Measurements from ENCODE around the gene GOLGA3.
"Not testable (repeated sequence)": the region's sequence is repeated elsewhere in the genome, so short reads cannot be mapped to it uniquely, and the experiment has no call there.

The GOLGA3 gene

GRCh38 chr12:132842449-132843045 lies 13.9 kb upstream of the GOLGA3 start:
- DNase-seq (ENCODE audit: low spot score), result no peak

DNA sequence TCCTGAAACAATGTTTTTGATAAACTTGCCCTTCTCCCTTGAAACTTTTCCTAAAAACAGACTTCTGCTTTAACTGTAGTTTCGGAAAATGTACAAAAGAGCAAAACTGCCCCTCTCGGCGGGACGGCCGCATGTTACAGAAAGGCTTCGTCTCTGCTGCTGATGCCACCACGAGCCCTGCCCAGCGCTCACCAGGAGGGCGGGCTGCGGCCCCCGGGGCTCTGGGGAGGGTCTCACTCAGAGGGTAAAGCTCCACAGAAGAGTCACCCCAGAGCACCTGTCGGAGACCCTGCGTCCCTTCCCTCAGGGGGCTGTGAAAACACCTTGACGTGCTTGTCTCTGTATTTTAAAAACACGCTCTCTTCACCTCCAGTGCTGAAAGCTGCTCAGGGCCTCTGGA lies 12.5 kb upstream of the GOLGA3 start:
- no peak for DNase-seq (ENCODE audit: low spot score)

DNA sequence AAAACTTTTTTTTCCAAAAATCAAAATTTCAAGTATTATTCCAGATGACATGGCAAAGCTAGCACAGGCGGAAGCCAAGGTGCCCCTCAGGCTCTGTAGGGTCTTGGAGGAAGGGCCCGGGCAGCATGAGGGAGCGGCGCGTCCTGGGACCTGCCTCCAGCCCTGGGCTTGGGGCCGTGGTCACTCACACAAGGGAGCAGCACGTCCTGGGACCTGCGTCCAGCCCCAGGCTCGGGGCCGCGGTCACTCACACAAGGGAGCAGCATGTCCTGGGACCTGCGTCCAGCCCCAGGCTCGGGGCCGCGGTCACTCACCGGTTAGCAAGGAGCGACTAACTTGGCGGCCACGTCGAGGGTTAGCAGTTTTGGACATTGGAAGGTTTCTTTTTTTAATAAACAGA lies 11.9 kb upstream of the GOLGA3 start:
- DNase-seq (ENCODE audit: low spot score), result no peak

DNA sequence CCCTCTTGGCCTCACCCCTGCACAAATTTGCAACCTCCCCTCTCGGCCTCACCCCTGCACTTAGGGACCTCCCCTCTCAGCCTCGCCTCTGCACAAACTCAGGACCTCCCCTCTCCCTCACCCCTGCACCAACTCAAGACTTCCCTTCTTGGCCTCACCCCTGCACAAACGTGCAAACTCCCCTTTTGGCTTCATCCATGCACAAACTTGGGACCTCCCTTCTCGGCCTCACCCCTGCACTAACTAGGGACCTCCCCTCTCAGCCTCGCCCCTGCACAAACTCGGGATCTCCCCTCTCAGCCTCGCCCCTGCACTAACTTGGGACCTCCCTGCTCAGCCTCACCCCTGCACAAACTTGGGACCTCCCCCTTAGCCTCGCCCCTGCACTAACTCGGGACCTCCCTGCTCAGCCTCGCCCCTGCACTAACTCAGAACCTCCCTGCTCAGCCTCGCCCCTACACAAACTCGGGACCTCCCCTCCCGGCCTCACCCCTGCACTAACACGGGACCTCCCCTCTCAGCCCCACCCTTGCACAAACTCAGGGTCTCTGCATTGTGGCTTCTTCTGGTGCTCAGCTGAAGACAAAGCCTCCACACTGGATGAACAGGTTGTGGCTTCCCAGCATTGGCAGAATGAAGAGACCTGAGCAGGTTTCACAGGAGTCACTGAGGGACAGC lies 11.0 kb upstream of the GOLGA3 start:
- no peak for DNase-seq (ENCODE audit: low spot score)

DNA sequence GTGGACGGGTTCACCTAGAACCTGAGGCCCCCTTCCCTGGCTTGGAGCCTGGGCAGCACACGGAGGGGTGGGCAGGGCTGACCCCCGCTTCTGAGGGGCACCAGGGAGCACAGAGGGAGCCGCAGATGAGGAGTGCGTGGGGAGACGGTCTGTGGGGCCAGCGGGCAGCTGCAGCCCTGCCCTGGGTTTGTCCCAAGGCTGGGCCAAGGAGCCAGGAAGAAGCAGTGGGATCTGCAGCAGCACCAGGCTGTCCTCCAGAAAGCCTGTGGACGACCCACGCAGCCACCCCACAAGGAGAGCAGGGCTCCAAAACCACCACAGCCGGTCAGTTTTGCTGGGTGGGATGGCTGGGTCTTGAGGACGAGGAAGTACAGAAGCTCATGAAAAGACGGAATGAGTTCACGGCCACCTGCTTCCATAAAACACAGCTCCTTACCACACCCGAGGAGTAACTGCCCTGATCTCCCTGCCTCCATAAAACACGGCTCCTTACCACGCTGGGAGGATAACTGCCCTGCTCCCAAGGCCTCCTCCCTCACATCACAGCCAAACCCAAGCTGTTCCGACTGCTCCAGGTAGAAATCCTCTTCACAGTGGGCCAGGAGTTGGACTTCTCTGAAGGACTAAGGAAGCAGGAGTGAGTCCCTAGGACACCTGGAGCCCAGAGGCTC lies 9.9 kb upstream of the GOLGA3 start:
- DNase-seq (ENCODE audit: low spot score), result no peak

- DNase-seq (ENCODE audit: low spot score), result no peak
Measured at GRCh38 chr12:132837693-132838409, 9.2 kb upstream of the GOLGA3 start.

- DNase-seq (ENCODE audit: low spot score), result no peak
Measured at GRCh38 chr12:132836795-132837331, 8.2 kb upstream of the GOLGA3 start.

GRCh38 chr12:132836230-132836629 lies 7.6 kb upstream of the GOLGA3 start:
- DNase-seq (ENCODE audit: low spot score), result not testable (repeated sequence)

DNA sequence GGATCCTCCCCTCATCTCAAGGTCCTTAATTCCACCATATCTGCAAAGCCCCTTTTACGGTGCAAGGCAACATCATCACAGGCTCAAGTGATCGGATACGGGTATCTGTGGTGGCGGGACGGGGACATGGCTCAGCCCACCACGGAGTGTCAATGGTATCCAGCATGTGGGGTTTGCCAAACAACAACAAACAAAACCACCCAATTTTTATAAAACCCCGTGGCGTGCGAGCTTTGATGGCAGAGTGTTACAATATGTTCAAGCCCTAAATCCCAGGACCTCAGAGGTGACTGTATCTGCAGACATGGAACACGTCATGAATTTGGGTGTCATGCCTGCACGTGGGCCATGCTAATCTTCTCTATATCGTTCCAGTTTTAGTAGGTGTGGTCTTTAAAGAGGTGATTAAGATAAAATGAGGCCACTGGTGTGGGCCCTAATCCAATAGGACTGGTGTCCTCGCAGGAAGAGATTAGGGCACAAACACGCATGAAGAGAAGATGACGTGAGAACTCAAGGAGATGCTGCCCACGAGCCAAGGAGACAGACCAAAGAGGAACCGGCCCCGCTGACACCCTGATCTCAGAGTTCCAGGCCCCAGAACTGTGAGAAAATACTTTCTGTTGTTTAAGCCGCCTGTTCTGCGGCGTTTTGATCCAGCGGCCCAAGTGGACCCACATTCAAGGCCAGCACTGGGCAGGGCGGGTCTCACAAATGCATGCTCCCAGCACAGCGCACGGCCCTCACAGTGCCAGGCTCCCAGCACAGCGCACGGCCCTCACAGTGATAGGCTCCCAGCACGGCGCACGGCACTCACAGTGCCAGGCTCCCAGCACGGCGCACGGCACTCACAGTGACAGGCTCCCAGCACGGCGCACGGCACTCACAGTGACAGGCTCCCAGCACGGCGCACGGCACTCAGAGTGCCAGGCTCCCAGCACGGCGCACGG lies 6.7 kb upstream of the GOLGA3 start:
- no peak for DNase-seq (ENCODE audit: low spot score)

DNA sequence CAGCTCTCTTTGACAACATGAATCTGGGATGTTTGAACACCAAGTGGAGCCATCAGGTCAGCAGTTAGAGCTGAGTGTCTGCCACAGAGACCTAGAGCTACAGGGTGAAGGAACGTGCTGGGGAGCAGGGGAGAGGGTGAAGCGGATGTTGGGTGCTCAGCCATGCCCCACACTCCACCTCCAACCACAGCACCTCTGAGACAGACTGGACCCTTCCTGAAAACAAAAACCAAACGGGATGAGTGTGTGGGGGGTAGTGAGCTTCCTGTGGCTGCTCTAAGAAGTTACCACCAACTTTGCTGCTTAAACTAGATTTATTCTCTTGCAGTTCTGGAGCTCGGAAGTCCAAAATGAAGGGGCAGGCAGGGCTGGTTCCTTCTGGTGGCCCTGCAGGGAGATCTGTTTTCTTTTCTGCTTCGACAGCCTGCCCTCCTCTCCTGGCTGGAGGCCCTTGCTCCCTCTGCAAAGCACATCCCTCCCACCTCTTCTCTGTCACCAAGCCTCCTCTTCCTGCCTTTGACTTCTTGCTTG lies 5.6 kb upstream of the GOLGA3 start:
- no peak for DNase-seq (ENCODE audit: low spot score)

DNA sequence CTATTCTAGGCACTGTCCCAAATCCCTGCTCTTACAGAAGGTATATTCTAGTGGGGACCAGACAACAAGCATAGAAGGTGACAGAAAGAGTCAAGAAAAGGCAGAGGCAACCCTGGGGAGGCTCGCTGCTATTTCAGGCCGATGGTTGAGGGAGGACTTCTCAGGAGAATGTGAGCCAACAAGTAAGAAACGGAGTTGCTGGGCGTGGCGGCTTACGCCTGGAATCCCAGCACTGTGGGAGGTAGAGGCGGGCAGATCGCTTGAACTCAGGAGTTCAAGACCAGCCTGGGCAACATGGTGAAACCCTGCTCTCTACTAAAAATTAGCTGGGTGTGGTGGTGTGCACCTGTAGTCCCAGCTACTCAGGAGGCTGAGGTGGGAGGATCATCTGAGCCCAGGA lies 4.7 kb upstream of the GOLGA3 start:
- DNase-seq (ENCODE audit: low spot score), result no peak

- DNase-seq (ENCODE audit: low spot score), result no peak
Measured at GRCh38 chr12:132831771-132832170, 3.1 kb upstream of the GOLGA3 start.

- DNase-seq (ENCODE audit: low spot score), result peak; percentile 74
Measured at GRCh38 chr12:132827763-132828703, 636 bp downstream of the GOLGA3 start.

- no peak for DNase-seq (ENCODE audit: low spot score)
Measured at GRCh38 chr12:132825861-132826260, 2.8 kb downstream of the GOLGA3 start.

DNA sequence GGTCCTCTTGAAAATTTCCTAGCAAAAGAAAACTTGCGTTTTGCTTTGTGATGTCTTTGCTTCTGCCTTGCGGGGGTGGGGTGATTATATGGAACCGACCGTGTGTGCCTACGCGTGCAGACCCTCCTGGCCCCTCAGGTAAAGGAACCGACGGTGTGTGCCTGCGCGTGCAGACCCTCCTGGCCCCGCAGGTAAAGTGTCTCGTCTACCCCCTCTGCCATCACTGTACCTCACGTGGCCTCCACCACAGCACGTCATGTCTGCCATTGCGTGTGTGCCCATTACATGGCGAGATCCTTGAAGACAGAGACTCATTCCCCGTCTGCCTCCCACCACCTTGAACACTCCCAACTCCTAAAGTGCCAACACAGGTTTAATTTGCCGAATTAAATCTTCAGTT lies 3.6 kb downstream of the GOLGA3 start:
- no peak for DNase-seq (ENCODE audit: low spot score)

DNA sequence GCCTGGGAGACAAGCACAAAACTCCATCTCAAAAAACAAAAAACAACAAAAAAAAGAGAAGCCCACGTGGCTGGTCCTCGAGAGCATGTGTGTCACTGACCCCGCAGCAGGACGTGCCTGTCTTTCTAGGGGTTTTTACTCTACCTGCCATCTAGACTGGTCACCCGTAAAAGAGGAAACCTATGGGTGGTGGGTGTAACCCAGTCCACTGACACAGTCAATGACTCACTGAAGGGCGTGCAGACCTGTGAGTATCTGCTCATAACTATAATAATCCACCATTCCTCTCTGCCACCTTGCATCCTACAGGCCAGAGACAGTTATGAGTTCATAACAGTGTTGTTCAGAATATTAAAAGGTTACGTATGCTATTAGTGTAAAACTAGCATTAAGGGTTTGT lies 4.6 kb downstream of the GOLGA3 start:
- no peak for DNase-seq (ENCODE audit: low spot score)

- no peak for DNase-seq (ENCODE audit: low spot score)
Measured at GRCh38 chr12:132818562-132818961, 10.1 kb downstream of the GOLGA3 start.

DNA sequence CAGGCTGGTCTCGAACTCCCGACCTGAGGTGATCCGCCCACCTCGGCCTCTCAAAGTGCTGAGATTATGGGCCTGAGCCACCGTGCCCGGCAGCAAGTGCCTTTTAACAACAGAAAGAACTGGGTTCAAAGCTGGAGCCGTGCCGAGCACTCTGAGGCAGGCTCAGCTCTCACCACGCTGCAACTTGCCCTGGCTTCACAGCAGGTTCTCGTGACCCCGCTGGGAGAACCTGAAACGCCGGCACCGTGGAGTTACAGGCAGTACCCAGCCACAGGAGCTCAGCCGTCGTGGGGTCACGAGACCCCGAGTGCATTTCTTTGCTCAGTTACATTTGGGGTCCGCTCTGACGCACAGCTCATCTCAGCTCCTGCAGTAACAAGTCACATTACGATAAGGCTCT lies 14.4 kb downstream of the GOLGA3 start:
- no peak for DNase-seq (ENCODE audit: low spot score)

GRCh38 chr12:132813443-132813842 lies 15.2 kb downstream of the GOLGA3 start:
- DNase-seq (ENCODE audit: low spot score), result no peak
